GM19455 (cell line): ENCODE results near the gene AFMID.
"Not testable (repeated sequence)": the region's sequence is repeated elsewhere in the genome, so short reads cannot be mapped to it uniquely, and the experiment has no call there.

ENCODE experiments used
- ATAC-seq: cut with Tn5 transposase; IDR thresholded peaks from one replicate; pipeline ENCODE4 v1.9.1; 2021; ENCODE audit not compliant: unreplicated experiment

The AFMID gene

DNA sequence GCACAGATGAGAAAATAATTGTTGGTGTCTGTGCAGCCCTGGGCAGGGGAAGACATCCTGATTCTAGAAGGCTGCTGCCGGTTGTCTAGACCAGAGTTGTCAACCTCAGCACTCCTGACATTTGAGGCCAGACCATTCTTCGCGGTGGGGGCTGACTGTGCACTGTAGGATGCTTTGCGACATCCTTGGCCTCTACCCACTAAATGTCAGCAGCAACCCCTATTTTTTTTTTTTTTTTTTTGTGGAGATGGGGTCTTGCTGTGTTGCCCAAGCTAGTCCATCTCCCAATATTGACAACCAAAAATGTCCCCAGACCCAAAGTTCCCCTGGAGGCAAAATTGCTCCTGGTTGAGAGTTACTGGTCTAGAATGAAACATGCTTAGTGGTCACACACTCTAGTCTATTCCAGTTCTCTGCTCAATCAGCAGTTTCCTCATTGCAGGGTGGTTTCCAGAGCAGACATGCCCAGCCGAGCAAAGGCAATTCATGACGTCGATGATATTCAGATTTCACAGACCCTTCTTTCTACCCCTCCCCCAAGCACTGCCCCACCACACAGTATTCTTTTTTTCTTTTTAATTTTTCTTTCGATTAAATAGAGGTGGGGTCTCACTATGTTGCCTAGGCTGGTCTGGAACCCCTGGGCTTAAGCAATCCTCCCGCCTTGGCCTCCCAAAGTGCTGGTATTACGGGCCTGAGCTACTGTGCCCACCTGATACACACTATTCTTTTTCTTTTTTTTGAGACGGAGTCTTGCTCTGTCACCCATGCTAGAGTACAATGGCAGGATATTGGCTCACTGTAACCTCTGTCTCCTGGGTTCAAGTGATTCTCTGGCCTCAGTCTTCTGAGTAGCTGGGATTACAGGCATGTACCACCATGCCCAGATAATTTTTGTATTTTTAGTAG, 32.0 kb upstream of the AFMID start:
- ATAC-seq = no peak

DNA sequence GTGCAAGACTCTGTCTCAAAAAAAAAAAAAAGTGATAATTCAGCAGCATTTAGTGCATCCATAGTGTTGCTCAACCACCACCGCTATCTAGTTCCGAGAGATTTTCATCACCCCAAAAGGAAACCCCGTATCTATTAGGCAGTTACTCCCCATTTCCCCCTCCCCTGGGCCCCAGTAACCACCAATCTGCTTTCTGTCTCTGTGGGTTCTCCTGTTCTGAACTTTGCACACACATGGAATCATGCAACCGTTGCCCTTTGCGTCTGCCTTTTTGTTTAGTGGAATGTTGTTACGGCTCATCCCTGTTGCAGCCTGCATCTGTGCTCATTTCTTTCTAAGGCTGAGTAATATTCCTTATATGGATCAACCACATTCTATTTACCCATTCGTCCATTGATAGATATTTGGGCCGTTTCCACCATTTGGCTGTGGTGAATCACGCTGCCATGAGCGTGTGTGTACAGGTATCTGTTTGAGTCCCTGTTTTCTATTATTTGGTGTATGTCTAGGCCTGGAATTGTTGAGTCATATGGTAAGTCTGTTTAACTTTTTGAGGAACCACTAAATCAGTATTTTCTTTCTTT, 27.5 kb upstream of the AFMID start:
- ATAC-seq = peak; percentile 47

DNA sequence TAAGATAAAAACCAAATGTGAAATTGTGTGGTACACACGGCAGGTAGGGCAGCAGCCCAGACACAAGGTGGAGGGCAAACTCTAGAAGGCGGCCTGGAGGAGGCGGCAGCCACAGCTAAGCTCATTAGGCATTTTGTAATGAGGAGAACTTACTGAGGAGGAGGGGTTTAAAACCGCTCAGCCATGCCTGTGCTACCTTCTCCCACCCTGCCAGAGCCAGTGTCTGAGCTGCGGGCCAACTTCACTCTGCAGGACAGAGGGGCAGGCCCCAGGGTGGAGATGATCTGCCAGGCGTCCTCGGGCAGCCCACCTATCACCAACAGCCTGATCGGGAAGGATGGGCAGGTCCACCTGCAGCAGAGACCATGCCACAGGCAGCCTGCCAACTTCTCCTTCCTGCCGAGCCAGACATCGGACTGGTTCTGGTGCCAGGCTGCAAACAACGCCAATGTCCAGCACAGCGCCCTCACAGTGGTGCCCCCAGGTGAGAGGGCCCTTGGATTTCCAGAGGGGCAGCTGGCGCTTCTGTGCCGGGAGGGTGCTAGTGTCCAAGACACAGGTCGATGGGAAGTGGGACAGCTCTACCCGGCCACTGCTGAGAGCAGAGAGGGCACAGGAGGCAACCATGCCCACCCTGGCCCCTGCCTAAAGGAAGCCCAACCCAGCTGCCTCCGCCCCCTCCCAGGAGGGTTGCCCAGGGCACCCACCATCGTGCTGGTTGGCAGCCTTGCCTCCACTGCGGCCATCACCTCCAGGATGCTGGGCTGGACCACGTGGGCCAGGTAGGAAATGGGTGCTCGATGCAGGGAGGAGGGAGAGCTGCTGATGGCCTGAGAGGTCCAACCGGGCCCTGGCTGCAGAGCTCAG, 23.0 kb upstream of the AFMID start:
- no peak for ATAC-seq

DNA sequence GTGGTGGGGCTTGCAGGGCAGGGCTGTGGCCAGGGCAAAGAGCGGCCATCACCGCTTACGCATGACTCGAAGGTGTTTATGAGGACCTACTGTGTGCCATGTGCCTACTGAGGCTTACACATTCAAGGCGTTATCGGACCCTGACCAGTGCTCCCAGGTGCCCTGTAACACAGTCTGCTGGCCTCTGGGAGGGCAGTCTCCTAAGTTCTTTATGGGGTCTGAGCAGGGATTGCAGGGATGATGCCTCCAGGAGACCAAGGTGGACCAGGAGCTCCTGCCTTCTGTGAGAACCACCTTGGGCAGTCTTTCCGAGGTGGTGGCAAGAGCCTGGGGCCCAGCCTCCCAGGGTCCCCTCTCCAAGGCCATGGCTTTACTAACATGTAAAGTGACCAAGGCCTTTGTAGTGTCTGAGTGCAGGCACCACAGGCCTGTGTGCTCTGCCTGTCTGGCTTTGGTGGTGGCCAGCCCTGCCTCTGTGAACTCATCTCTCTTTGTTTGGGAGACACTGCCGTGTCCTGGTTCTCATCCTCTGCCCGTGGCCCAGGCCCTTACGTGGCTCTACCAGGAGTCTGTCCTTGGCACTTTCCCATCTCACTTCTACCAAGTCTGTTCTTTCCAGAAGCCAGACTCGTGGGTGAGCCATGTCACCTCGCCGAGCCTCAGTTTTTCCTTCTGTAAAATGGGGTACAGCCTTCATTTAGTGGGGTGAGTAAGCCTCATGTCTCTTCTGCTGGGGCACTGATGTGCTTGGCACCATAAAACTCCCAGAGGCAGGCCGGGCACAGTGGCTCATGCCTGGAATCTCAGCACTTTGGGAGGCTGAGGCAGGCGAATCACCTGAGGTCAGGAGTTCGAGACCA, 22.2 kb upstream of the AFMID start:
- ATAC-seq = no peak

DNA sequence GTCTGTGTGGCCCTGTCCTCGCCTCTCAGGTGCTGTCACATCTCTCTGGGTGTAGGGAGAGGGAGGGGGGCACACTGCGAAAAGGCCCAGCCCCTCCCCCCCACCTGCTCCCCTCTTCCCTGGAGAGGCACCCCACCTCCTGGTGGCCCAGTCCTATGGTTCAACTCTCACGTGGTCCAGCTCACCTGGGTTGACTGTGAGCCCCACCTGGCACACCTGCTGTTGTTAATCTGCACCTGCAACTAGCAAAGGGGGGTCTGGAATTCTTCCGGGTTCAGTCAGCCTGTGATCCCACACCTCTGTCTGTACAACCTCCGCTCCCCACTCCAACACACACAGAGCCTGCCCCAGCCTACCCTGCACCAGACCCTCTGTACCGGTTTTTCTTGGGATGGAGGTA, 20.7 kb upstream of the AFMID start:
- ATAC-seq = no peak

DNA sequence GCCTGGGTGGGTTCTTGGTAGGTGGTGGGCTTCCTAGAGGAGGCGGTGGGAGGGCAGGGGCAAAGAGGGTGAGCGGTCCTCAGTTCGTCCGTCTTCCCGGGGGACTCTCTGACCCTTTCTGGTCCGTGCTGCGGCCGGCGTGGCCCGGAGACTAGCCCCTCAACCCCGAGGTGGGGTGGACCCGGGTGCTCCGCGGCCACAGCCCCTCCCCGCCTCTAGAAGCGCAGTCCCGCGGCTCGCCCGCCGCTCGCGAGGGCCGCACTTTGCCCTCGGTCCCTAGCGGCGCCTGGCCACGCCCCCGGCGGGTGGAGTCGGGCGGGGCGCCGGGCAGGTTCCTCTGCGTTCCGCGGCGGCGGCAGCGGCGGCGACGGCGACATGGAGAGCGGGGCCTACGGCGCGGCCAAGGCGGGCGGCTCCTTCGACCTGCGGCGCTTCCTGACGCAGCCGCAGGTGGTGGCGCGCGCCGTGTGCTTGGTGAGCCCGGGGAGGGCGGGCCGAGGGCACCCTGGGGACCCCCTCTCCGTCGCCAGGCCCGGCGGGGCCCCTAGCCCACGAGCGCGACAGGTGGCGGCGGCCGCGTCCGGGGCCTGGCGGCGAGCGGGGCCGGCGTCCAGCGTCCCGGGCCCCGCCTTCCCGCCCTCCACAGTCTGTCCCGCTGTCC, 18.8 kb upstream of the AFMID start, which contains the start of gene SYNGR2:
Gene SYNGR2, plus strand, starts transcription at position 340 of the 661 bp plus-strand sequence. Its CDS starts 36 bp downstream, at position 376.
- no peak for ATAC-seq

DNA sequence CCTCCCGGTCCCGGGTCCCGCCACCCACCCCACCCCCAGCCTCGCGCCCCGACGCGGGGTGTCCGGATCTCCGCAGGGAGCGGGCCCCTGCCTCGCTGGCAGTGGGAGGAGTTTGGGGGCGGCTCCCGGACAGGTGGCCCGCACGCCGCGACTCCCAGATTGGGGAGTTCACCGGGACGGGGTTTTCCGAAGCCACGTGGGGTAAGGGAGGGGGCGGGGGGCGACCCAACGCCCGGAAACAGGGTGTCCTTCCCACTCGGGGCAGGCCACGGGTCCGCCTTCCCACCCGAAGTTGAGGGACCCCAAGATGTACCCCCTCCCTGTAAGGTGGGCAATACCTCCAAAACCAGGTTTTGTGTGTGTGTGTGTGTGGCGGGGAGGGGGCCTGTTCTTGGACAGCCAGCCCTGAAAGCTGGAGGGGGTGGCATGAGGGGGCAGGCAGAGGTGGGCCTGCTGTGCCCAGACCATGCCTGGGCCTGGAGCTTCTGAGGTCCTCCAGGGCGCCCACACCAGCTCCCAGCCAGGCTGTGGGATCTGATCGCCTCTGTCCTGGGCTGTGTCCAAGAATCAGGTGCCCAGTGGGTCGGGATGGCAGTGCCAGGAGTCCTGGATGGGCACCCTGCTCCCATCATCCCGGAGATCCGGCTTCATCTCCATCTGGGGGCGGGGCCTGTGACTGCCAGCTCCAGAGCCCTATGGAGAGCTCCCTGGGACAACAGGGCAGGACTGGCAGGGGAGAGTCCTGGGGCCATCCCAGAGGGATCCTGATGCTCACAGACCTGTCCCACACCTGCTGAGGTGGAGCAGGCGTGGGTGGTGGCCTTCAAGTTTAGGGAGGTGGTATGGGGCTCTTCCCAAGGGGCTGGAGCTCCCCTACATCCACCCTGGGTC, 18.0 kb upstream of the AFMID start:
- no peak for ATAC-seq

DNA sequence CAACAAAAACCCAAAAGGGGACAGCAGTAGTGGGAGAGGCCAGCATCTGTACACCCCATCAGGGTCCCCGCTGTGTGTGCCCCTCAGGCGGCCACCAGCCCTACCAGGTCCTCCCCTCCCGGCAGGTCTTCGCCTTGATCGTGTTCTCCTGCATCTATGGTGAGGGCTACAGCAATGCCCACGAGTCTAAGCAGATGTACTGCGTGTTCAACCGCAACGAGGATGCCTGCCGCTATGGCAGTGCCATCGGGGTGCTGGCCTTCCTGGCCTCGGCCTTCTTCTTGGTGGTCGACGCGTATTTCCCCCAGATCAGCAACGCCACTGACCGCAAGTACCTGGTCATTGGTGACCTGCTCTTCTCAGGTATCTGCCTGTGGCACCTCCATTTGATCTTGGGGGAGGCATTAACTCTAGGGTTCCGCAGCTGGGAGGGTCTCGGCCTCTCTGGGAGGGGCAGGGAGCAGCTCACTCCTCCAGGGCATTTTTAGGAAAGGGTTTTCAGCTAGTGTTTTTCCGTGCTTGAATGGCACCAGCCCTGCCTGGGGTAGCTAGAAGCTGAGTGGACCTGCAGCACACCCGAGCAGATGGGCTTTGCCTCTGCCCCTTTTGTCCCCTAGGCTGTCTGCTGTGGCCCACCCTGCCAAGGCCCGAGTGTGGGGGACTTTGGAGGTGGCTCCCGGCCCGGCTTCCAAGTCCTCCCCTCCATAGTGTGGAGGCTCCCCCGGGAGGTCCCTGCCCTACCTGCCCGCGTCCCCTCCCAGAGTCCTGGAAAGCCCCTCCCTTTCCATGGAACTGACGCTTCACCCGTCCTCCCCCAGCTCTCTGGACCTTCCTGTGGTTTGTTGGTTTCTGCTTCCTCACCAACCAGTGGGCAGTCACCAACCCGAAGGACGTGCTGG, 16.2 kb upstream of the AFMID start:
- no peak for ATAC-seq

DNA sequence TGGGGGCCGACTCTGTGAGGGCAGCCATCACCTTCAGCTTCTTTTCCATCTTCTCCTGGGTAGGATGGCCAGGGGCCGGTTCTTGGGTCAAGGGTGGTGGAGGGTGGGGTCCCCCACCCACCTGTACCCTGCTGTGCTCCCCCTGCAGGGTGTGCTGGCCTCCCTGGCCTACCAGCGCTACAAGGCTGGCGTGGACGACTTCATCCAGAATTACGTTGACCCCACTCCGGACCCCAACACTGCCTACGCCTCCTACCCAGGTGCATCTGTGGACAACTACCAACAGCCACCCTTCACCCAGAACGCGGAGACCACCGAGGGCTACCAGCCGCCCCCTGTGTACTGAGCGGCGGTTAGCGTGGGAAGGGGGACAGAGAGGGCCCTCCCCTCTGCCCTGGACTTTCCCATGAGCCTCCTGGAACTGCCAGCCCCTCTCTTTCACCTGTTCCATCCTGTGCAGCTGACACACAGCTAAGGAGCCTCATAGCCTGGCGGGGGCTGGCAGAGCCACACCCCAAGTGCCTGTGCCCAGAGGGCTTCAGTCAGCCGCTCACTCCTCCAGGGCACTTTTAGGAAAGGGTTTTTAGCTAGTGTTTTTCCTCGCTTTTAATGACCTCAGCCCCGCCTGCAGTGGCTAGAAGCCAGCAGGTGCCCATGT, 15.4 kb upstream of the AFMID start:
- ATAC-seq = not testable (repeated sequence)

DNA sequence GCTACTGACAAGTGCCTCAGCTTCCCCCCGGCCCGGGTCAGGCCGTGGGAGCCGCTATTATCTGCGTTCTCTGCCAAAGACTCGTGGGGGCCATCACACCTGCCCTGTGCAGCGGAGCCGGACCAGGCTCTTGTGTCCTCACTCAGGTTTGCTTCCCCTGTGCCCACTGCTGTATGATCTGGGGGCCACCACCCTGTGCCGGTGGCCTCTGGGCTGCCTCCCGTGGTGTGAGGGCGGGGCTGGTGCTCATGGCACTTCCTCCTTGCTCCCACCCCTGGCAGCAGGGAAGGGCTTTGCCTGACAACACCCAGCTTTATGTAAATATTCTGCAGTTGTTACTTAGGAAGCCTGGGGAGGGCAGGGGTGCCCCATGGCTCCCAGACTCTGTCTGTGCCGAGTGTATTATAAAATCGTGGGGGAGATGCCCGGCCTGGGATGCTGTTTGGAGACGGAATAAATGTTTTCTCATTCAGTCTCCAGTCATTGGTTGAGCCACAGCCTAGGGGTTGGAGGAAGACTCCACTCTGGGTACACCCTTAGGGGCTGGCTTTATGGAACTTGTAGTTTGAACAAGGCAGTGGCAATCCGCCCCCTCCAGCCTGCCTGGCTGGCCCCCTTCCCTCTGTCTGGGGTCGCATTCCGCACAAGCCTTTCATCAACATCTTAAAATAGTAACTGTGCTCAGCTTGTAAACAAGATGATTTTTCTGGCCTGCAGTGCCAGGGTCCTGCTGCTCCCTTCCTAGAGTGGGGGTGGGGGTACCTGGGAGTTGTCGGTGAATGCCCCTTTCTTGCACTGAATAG, 14.7 kb upstream of the AFMID start:
- ATAC-seq = no peak

DNA sequence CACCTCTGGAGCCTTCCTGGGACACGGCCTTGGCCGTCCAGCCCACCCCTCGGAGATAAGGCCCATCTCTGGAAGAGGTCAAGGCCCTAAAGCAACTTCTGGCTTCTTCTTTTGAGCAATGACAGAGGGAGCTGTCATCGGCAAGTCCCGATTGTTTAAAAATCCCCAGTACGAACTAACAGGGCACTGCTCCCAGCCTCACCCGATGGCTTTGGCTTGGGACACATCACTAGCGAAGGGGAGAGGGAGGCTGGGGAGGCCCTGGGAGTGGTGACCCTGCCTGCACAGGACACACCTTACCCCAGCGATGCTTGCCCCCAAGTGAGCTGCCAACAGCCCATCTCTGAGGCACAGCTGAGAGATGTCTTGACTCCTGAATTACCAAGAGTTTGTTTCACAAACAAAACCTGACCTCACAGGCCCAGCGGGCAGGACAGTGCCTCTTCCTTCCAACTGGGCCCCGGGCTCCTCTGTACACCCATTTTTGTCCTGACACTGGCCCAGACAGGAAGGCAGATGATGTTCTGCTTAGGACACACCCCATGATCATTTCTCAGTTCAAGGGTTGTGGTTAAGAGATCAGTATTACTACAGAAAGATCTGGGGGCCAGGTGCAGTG, 14.0 kb upstream of the AFMID start:
- no peak for ATAC-seq

DNA sequence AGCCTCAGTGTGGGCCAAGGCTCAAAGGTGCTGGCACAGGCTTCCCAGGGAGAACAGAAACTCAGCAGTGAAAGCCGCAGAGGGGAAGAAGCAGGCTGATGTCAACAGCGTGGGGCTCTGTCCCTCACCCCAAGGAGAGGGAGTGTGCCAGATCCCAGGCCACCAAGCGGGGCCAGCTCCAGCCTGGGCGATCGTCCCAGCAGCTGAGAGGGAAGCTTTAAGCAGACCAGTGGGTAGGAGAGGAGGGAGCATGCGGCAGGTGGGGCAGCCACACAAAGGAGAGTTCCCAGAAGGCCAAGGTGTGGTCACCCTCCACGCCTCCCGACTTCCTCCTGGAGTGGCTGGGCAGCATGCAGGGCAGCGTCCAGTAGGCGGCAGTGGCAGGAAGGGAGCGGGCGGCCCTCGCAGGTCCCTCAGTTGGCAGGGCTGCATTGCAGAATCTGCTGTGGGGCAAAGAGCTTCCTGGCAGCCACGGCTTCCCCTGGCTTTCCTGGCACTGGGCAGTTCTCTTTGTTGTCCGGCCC, 12.8 kb upstream of the AFMID start:
- ATAC-seq = no peak

DNA sequence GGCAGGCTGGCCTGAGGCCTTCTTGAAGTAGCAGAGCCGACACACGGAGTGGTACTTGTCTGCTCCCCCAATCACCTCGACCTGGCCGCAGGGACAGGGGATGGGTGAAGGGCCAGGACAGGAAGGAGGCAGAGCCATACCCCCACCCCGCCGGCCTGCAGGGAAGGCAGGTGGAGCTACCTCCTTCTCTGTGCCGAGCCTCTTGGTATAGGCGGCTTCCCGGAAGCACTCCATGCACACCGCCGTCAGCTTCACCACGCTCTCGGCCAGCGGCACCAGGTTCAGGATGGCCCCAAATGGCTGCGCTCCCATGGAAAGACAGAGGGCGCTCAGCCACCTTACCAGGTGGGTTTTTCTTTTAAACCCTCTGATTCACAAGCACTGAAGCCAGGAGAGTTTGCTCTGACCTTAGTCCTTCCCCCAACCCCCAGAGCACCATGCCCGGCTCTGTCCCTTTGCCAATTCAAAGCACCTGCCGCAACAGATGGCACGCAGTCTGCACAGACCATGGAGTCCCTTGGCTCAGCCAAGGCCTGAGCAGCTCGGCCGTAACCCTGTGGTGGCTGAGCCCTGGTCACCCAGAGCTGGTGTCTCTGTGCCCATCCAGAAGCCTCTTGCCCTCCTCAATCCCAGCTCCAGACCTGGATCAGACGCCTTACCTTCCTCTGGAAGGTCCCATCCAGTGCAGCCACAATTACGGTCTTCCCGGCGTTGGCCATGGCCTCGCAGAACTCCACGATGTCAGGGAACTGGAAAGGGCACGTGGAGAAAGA, 12.1 kb upstream of the AFMID start:
- ATAC-seq = no peak

DNA sequence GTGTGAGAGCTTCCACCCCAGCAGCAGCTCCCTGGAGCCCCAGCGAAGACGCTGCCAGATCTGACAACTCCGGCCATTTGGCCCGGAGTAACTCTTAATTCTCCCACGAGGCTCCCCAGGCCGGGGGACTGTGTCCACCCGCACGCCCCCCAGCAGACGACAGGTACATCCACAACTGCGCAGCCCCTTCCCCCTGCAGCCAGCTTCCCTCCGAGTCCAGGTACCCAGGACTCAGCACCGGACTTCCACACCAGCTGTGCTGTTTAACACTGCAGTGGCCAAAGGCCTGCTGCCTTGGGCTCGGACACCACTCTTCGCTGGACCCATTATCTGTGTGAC, 11.6 kb upstream of the AFMID start:
- no peak for ATAC-seq

DNA sequence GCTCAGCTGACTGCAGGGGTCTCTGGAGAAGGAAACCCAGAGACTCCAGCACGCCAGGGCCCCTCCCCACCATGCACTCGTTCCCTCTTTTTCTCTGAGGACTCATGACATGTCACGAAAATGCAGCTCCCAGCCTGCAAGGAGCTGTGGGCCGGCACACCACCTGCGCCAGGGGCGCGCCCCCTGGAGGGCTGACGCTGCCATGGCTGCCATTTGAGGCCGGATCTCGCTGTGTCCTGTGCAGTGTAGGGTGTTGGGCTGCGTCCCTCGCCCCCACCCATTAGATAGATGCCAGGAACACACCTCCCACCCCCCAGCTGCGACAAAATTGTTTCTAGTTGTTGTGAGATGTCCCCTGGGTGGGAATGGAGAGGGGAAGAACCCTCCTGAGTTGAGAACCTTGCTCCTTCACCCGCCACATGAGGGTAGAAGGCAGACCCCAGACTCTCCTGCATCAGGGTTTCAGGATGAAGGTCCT, 10.6 kb upstream of the AFMID start:
- no peak for ATAC-seq
